GM19395 (cell line): ENCODE measurements around the gene CEP131.

Experiments used
- ATAC-seq: cut with Tn5 transposase; IDR thresholded peaks from one replicate; pipeline ENCODE4 v1.9.1; 2021; ENCODE audit warnings: mild to moderate bottlenecking, moderate library complexity; ENCODE audit not compliant: unreplicated experiment

The CEP131 gene

GRCh38 chr17:81189670-81190530, 32.9 kb downstream of the CEP131 start:
- no peak for ATAC-seq

- no peak for ATAC-seq
Measured at GRCh38 chr17:81189016-81189415, 33.7 kb downstream of the CEP131 start.

GRCh38 chr17:81188491-81188840, 34.3 kb downstream of the CEP131 start:
- ATAC-seq, result no peak

GRCh38 chr17:81187586-81188490, 34.9 kb downstream of the CEP131 start:
- ATAC-seq, result no peak

GRCh38 chr17:81187120-81187519, 35.6 kb downstream of the CEP131 start:
- ATAC-seq, result no peak

GRCh38 chr17:81186203-81186602, 36.6 kb downstream of the CEP131 start:
- ATAC-seq, result no peak

- ATAC-seq, result no peak
Measured at GRCh38 chr17:81184555-81184954, 38.2 kb downstream of the CEP131 start.

- no peak for ATAC-seq
Measured at GRCh38 chr17:81183807-81184206, 39.0 kb downstream of the CEP131 start.

- no peak for ATAC-seq
Measured at GRCh38 chr17:81183316-81183715, 39.4 kb downstream of the CEP131 start.

GRCh38 chr17:81182596-81182995, 40.2 kb downstream of the CEP131 start:
- no peak for ATAC-seq

- ATAC-seq, result no peak
Measured at GRCh38 chr17:81181811-81182185, 41.0 kb downstream of the CEP131 start.

GRCh38 chr17:81180836-81181810, 41.6 kb downstream of the CEP131 start:
- ATAC-seq, result no peak

- ATAC-seq, result no peak
Measured at GRCh38 chr17:81179861-81180260, 42.9 kb downstream of the CEP131 start.

- no peak for ATAC-seq
Measured at GRCh38 chr17:81179220-81179619, 43.5 kb downstream of the CEP131 start.

GRCh38 chr17:81178136-81179091, 44.4 kb downstream of the CEP131 start:
- no peak for ATAC-seq

GRCh38 chr17:81176666-81177065, 46.1 kb downstream of the CEP131 start:
- no peak for ATAC-seq

GRCh38 chr17:81173762-81174155, 49.0 kb downstream of the CEP131 start:
- no peak for ATAC-seq

- ATAC-seq, result no peak
Measured at GRCh38 chr17:81173052-81173761, 49.6 kb downstream of the CEP131 start.

GRCh38 chr17:81171941-81172340, 50.8 kb downstream of the CEP131 start:
- no peak for ATAC-seq
